Stimulated activated CD4-positive, alpha-beta T cell treated with anti-CD3 and anti-CD28 coated beads, Interleukin-15, amount 100 ng/mL, for 48 hours (primary cell): Measurements from ENCODE around the gene SEMA3A.
"Not testable (repeated sequence)": the region's sequence is repeated elsewhere in the genome, so short reads cannot be mapped to it uniquely, and the experiment has no call there.

Experiments used
- DNase-seq, 2 donors: peaks; one replicate each; pipeline ENCODE4 v3.0.0-alpha.2; 2020; ENCODE audit warnings: low read depth in 2 of 2

The SEMA3A gene

DNA sequence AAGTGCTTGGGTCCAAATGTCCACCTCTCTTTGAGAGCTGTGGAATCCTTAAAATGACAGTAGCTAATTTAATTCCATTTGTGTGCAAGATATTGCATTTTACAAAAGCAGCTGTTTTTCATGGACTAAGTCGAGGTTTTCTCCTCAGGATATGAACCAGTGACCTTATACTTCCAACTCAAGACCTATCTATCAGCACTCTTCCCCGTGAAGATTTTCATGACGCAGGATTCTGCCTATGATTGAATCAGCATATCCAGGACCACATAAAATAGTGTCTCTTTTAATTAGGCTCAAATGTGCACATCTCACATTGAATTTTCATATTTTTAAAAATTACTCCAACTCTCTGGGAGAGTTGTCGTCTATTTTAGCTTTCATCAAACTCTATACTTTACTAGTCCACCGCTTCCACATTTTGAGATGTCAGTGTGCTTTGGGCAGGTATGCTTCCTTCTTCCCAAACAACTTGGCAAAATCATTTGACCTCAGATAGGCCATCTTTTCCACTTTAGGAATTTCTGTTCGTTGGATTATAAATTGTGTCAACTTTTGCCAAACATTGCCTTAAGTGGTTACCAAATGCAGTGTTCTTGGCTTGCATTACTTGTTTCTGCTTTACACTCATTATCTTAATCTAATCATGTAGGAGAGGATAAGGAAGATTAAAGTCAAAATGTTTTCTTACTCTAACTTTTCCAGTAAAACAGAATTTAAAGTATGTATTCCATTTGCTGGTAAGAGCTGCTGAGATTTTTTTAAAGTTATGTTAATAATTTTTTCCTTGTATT, 39.4 kb downstream of the SEMA3A start:
- no peak for DNase-seq

DNA sequence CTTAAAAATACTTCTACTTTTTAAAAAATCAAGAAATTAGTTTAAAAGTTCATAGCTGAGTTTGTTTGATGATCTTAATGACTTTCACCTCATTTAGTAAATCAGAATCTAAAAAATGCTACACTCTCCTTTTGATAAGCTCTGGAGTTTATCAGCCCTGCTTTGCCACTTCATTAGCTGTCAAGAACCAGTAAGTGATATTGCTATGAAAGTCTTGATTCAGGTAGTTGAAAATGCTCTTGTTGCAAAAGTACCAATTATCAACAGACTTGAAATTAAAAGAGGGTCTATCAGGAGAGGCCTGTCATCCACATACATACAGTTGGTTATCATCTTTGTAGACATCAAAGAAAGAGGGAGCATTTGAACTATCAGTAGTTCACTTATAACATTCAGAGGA, 41.6 kb downstream of the SEMA3A start:
- DNase-seq = no peak

DNA sequence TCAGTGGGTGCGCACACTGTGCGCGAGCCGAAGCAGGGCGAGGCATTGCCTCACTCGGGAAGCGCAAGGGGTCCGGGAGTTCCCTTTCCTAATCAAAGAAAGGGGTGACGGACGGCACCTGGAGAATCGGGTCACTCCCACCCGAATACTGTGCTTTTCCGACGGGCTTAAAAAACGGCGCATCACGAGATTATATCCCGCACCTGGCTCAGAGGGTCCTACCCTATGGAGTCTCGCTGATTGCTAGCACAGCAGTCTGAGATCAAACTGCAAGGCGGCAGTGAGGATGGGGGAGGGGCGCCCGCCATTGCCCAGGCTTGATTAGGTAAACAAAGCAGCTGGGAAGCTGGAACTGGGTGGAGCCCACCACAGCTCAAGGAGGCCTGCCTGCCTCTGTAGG, 44.2 kb downstream of the SEMA3A start:
- not testable (repeated sequence) for DNase-seq

DNA sequence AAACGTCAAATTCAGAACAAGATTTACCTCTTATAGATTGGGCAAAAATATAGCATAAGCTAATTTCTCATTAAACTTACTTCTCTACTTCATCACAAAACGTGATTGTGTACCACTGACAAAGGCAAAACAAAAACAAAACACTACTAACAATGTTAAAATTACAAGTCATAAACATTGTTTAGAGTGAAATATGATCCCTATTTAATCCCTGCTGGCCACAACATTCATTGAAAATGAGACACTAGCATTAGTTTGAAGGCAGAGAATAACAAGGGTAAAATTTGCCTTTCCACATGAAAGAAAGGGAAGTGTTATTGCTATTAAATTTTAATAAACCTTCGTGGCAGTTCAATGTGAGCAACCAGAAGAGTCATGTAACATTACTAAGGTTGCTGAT, 45.0 kb downstream of the SEMA3A start:
- no peak for DNase-seq

DNA sequence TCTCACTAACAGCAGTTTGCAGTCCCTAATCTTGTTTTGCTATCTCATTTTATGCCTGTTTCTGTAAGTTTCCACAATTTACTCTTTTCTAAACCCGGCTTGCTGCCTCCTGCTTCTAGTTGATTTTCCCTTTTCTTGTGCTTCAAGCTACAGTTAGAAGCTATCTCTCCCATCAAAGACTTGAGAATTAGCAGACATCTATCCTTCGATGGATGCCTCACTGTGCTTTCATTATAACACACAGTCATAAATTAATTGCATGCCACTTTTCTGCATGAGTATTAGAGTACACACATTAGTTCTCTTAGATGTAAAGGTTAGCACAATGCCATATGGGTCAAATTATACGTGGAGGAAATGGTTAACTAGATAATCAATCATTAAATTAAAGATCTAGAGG, 48.7 kb downstream of the SEMA3A start:
- no peak for DNase-seq

DNA sequence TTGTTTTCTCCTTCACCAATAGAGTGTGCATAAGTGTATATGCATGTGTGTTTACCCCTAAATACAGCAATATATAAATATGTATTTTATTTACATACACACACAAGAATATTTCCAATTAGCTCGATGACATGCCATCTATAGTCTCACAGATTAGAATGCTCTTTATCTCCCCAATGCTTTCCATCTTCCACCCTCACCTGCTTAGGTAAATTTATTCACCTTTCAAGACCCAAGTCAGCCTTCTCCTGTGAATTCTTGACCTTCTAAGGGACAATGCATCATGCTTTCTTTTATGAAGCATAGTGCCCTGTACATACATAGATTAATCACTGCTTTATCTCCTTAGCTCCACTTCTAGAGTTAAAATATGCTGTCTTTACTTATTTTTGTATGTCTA, 49.7 kb downstream of the SEMA3A start:
- DNase-seq = no peak

DNA sequence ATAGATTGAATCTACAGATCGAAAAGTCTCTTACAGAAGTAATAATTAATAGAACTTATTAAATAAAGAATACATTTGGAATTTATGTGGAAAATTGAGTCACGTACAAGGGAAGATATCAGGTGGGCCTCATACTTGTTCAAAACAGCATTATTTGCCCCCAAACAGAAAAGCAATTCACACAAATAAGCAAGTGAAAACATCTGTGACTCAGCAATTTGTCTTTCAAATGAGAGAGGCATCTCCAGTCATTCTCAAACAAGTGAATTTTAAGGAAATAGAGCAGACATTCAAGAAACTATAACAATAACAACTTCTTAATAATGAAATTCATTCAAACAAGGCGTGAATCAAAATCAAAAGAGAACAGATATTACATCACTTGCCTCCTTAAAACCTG, 50.1 kb downstream of the SEMA3A start:
- DNase-seq = no peak

DNA sequence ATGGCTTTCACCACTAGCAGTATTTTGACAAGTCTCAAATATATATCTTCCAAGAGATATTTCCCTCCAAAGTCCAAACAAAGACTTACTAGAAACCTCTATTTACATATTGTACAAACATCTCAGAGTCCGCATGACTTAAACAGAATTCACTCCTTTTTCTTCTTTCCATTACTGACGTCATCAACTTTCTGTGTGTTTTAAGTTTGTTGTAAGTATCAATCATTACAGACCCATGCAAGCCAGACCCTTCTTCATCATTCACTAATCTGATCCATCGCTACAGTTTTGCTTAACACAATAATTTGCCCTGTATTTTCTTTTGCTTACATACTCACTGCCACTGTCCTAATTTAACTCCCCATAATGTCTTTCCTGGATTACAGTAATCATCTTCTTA, 51.9 kb downstream of the SEMA3A start:
- no peak for DNase-seq

DNA sequence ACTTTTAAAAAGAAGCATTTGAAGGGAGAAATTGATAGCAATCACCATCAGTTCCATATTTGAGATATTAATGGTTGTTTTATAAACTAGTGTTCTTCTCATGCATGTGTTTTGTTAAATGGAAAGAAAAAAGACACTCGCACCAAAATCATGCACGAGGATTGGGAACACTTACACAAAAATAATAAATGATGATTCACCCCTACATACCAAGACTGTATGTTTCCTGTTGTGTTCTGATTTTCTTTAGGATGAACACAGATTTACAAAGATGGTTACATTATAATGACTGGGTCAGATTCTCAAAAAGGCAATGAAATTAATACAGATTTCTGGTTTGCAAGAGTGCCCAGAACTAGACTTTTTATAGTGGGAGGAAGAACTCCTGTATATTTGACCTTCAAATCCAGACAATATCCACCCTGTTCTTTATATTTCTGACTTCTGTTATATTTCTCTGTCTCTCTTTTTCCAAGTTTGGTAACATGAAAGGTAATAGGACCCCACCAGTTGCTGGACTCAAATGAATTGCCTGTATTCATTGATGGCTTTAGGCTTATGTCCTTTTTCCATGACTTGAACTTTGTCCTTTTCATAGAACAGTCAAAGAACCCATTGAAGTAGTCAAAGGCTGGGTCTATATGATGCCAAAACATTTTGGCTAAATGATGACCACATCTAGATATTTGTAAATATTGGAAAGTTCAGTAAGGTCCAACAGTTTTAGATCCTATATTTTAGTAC, 54.4 kb downstream of the SEMA3A start:
- no peak for DNase-seq

DNA sequence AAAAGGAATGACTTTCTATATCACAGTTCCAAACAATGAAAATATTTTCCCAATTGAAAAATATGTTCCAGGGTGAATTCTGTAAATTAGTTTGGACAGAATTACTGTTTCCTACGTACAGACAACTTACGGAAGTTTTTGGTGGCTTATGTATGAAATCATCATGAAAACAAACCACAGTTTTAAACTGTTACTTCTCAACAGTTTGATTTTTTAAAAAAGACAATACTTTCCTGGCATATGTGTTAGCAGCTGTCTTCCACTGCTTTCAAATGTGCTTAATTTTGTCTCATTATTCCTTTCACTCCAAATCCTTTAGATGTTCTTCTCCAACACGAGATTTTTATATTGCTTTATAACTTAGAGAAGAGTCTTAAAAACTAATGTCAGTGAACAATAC, 56.2 kb downstream of the SEMA3A start:
- no peak for DNase-seq

DNA sequence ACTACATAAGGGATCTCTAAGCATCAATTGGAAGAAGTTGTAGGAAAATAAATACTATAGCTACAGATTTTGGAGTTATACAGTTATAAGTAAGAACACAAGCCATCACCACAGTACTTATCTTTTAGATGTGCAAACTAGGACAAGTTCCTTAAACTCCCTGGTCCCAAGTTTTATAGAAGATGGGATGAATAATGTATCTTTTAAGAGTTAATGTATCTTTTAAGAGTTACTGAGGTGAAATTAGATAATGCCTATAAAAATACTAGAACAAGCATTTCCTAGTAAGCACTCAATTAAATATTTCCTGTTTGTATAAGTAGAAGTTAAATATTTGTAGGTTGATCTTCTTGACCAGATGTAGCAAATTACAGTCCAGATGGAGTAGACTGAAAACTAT, 56.8 kb downstream of the SEMA3A start:
- DNase-seq = no peak

DNA sequence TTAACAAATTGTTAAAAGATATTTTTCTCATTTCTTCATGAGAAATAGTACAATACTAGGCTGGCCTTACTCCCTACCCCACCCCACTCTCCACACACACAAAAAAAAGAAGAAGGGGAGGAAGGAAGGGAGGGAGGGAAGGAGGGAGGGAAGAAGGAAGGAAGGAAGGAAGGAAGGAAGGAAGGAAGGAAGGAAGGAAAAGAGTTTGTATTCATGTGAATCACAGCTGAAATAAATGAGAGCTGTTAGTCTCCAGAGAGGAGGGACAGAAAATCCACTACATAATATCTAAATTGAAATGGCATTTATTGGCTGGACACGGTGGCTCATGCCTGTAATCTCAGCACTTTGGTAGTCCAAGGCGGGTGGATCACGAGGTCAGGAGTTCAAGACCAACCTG, 57.8 kb downstream of the SEMA3A start:
- no peak for DNase-seq

DNA sequence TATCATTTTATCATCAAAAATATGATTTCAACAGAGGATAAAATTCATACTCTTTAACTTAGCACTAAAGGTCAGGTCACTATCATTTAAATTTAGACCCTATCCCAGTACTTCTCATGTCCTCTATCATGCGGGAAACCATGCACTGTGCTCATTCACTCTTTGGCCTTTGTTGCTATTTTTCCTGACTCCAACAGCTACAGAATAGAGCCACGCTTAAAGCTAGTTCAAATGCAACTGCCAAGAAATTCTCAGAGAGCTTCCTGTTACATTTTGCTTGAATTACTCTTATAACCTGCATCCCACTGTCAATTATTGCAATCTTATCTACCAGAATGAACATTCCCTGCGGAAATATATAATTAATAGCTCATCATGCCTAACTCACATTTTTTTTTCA, 58.3 kb downstream of the SEMA3A start:
- no peak for DNase-seq

DNA sequence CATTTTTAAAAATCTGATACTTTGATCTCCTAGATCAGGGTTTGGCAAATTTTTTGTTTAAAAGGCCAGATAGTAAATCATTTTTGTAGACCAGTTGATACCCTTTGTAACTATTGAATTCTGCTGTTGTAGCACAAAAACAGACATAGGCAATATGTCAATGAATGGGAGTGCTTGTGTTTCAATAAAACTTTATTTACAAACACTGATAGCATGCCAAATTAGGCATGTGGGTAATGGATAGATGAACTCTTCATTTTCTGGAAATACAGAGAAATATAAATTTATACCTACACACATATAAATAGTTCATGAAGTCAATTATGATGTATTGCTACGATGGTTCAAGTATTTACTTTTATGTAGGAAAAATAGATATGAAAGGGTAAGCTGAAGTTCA, 60.4 kb downstream of the SEMA3A start:
- no peak for DNase-seq

DNA sequence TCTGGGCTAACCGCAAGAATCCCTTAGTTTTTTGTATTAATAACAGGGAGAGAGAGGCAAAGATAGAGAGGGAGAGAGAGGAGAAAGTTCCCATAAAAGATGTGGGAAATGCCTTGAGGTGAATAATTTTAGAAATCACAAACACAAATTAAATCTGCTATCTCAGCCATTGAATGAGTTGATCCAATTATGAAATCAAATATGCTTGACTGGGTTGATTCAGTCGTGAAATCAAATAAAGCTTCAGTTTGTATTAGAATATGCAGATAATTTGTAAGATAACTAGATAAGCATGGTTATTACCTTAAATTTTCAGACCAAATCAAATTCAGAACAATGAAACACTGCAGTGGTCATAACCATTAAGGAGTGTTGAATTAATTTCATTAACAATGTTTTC, 68.9 kb downstream of the SEMA3A start:
- no peak for DNase-seq

DNA sequence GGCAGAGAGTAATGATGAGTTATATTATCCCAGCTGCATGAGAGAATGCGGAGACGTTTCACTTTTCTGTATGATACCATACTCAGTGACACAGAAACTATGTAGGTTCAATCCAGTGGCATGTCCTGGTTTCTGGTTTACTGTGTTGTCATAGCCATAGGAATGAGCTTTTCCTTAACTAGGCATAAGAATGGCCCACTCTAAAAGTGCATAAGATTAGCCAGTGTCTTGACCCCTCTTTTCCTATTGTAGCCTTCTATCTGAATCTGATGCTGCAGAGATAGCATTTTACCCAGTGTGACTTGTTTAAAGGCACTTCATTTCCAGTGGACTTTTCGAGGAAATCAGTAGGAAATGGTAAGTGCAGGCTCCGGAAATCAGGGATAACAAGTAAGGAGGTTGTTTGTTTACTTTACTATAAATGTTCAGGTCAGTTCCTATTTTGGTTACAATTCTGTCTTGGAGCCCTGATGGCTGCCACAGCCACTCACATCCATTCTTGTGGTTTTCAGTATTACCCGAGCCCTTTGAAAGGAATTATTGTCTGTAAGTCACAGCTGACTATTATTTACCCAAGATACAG, 70.5 kb downstream of the SEMA3A start:
- DNase-seq = no peak

DNA sequence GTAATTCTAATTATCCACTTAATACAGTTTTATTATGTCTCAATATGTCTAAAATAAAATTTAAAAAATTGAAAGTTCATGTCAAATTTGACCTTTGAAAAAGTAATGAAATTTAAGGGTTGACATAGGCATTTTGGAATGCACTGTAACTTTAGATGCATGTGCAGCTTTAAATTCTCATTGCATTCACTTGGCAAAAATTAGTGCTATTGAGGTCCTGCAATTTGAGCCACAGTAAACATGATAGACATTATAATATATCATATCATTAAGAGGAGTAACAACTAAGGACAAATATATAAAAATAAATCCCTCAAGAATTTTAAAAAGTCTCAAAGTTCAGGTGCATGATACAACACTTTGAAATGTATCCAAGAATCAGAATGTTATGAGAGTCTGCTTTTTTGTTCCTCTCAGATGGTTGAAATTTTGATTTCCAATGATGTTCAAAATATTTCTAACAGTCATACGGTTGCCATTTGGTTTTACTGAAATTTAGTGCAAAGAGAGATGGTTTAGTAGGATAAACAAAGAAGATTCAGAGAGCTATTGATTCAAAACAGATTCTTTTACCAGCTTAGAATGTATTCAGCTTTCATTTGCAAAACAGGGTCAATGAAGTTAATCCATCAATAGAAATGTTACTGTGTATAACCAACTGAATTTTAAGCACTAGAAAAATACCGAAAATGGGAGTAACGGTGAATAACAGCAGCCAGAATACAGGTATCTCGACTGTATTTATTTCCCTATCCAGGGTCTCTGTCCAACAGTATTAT, 71.8 kb downstream of the SEMA3A start:
- no peak for DNase-seq

DNA sequence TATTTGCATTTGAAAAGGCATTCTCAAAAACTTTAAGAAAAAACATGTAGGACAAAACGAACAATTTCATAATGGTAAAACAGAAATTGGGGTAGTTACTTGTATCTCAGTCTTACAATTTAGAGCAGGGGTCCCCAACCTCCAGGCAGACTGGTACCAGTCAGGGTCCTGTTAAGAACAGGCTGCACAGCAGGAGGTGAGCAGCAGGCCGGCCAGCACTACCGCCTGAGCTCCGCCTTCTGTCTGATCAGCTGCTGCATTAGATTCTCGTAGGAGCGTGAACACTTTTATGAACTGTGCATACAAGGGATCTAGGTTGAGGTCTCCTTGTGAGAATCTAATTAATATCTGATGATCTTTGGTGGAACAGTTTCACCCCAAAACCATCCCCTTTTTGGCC, 77.3 kb downstream of the SEMA3A start:
- DNase-seq = no peak

DNA sequence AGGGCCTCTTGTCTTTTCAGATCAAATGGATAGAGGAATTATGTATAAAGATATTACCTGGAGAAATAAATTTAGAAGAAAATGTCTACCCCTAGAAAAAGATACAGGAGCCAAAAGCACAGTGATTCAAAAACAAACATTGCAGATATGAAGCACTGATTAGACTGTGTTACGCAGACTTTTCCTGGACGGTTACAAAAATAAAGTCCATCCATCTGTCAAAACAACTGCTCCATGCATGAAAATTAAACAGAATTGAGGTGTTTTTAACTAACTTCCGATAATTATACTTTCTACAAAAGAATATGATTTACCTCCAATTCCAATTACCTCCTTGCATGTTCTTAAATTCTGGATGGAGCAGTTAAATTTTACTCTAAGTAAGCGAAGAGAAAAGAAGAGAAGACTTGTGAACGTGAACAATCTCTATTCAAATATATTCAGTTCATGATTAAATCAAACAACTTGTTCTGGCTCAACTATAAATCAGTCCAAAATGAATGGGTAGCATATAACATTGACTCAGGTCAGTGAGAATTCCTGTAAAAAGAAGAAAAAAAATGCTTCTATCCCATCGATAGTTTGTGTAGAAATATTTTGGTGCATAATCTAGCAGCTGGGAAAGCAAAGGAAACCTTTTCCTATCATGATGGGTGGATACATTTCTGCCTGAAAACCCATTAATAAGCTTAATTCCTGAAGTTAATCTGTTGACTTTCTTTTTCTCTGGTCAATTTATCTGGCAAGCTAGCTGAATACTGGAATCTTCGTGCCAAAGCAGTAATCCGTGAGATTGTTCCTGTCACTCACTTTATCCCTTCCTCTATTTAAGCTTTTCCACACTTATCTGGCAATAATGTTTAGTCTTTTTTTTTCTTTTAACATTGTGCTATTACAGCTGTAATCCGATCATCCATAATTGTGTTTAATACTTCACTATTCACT, 80.4 kb downstream of the SEMA3A start:
- DNase-seq = no peak

DNA sequence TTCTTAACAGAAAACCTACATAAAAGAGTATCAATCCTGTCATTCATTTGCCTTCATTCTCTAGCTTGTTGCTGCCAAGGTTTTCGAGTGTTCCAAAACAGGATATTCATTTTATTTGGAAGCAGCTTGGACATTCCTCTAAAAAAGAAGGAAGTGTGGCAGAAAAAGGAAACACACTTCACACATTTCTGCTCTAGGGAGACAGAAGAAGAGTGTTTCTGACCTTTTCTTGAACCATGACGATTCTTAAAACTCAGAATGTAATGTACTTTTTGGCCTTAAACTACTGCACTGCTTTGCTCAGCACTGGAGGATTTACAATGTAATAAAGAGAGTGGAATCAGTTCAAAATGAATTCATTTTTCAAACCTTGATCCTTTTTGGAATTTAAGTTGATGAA, 81.3 kb downstream of the SEMA3A start:
- no peak for DNase-seq

DNA sequence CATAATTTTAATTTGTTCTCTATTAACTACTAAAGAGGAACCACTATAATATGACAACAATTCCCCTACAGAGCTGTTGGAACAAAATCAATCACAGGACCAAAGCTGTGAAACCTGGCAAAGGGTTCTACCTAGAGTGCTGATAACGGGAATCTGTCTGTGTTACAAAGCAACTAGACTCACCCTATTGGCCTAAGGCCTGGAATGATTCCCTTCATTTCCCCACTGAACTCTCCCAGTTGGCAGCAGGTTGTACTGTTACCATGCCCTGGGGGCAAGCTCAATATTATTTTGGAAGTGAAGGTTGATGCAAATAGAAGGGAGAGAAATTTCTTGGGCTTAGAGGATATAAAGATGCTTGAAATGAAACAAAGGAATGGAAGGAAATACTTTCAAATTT, 81.8 kb downstream of the SEMA3A start:
- DNase-seq = no peak
